Testis (tissue), 2 donors: Measurements from ENCODE around the gene GJA3.

Source experiments
- CTCF ChIP-seq, 3 experiments: fragments of 450-650 bp in 2 of 3; fragments of 200-600 bp in 1 of 3; sonication (generic) in 1 of 3; IDR thresholded peaks; one replicate each; pipeline ENCODE4 v1.5.1; 2016 to 2019; ENCODE audit warnings: antibody characterized with exemption in 3 of 3, mild to moderate bottlenecking in 2 of 3, moderate library complexity in 1 of 3
- POLR2A ChIP-seq: fragments of 450-650 bp; IDR thresholded peaks from one replicate; pipeline ENCODE4 v1.6.1; 2017; ENCODE audit warnings: antibody characterized with exemption, mild to moderate bottlenecking, moderate library complexity

GRCh38 chr13:20124303-20124702 lies 36.5 kb downstream of the GJA3 start:
- no peak for TF ChIP-seq POLR2A
- TF ChIP-seq CTCF (IDR thresholded peaks at IDR 0.05) = no peak
